CD4-positive, CD25-positive, alpha-beta regulatory T cell (primary cell): ENCODE data around the gene LEKR1. TPM values are rescaled to one million over a fixed set of nuclear protein-coding genes. Genes with fewer than 3 reads are reported as not detected.

Source experiments
- ATAC-seq, 2 donors: fragments of 150-1000 bp; cut with Tn5 transposase; one replicate each; pipeline ENCODE4 v1.10.0; 2021; ENCODE audit warnings: low read depth in 2 of 2, moderate number of reproducible peaks in 2 of 2, moderate library complexity in 1 of 2
- DNase-seq, 3 donors: peaks; one replicate each; pipeline versions ENCODE4 v3.0.0 to v3.0.0-alpha.2; 2012 to 2022; ENCODE audit warnings: mixed read lengths in 1 of 3
- H3K27ac ChIP-seq: one replicate; pipeline ENCODE4 v1.7.0; 2013; ENCODE audit warnings: mild to moderate bottlenecking, low read length; ENCODE audit not compliant: insufficient read depth, poor library complexity, severe bottlenecking
- H3K27me3 ChIP-seq: one replicate; pipeline ENCODE4 v1.7.0; 2013; ENCODE audit warnings: low read length; ENCODE audit not compliant: control insufficient read depth, insufficient read depth
- H3K36me3 ChIP-seq: one replicate; pipeline ENCODE4 v1.7.0; 2013; ENCODE audit warnings: mild to moderate bottlenecking, low read length, moderate library complexity; ENCODE audit not compliant: control insufficient read depth, insufficient read depth
- H3K4me1 ChIP-seq: 2 replicates; pipeline ENCODE4 v1.7.0; 2013; ENCODE audit warnings: mild to moderate bottlenecking, low read length; ENCODE audit not compliant: insufficient read depth, control insufficient read depth, poor library complexity, severe bottlenecking
- H3K4me3 ChIP-seq: one replicate; pipeline ENCODE4 v1.7.0; 2013; ENCODE audit warnings: low read depth, mild to moderate bottlenecking, low read length, moderate library complexity
- H3K9me3 ChIP-seq, 2 experiments: 1 replicate in 1 of 2; 2 replicates in 1 of 2; pipeline ENCODE4 v1.7.0; 2013; ENCODE audit warnings: low read length in 2 of 2, mild to moderate bottlenecking in 1 of 2, moderate library complexity in 1 of 2; ENCODE audit not compliant: control insufficient read depth in 2 of 2
- H3K27ac Mint-ChIP-seq, 3 donors: one replicate each; pipeline ENCODE4 v1.8.0; 2020 to 2022; ENCODE audit warnings: mild to moderate bottlenecking in 3 of 3, mixed read lengths in 3 of 3, moderate library complexity in 2 of 3
- H3K27me3 Mint-ChIP-seq: one replicate; pipeline ENCODE4 v1.8.0; 2022; ENCODE audit warnings: mild to moderate bottlenecking, mixed read lengths
- H3K36me3 Mint-ChIP-seq: one replicate; pipeline ENCODE4 v1.8.0; 2020; ENCODE audit warnings: mixed read lengths
- H3K4me1 Mint-ChIP-seq, 4 donors: one replicate each; pipeline ENCODE4 v1.8.0; 2020 to 2022; ENCODE audit warnings: mixed read lengths in 4 of 4, mild to moderate bottlenecking in 1 of 4
- H3K4me3 Mint-ChIP-seq, 4 donors: one replicate each; pipeline ENCODE4 v1.8.0; 2020 to 2022; ENCODE audit warnings: mild to moderate bottlenecking in 4 of 4, mixed read lengths in 4 of 4, moderate library complexity in 3 of 4
- H3K9me3 Mint-ChIP-seq, 7 donors: one replicate each; pipeline ENCODE4 v1.8.0; 2020 to 2022; ENCODE audit warnings: mixed read lengths in 7 of 7, mild to moderate bottlenecking in 3 of 7, moderate library complexity in 2 of 7
- polyA plus RNA-seq, 4 donors: library from polyadenylated mRNA; unstranded; fragments of 300-500 nt; fragmentation: Illumina TruSeq; gene quantifications; one replicate each; pipeline ENCODE4 v1.2.3, GENCODE V29; 2021
- total RNA-seq: library from RNA; stranded (reverse); gene quantifications from one replicate; pipeline ENCODE4 v1.2.3, GENCODE V29; 2022

The LEKR1 gene
- total and polyA plus RNA-seq, 5 donors from 2014 or later: 0.44 to 2.4 (median 0.99) TPM

DNA sequence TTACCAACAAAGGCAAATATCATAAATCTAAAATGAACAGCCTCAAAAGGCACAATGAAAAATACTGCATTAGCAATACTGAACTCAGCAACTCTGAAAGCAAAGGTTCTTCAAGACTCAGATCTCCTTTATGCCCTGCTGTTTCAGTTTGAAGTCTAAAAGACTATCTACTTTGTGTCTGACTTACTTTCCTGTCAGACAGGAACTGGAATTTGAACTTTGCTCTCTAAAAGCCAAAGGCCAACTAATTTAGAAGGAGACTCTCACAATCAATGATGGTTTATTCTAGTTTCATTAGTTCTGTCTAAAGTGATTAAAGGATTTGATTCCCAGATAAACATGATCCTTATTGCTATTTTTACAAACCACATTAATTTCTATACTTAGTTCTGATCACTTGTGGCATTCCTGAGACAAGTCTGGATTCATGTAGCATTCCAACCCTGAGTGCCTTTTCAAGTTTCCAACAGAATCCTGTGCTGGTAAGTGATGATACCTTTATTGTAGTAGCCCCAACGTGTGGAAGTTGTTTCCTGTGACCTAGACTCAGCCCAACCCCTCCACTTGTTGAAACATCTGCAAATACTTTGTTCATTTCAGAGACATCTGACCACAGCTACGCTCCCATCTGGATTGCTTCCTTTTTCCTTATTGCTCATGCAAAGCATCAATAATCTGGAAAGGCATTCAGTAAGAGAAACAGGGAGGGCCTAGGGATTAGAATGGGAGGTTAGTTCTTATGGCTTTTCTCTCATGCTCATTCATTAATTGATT lies 14.9 kb upstream of the LEKR1 start:
- Mint-ChIP-seq H3K9me3 (peaks cover 0 to 5% (median 0%) of the 10 kb centered on the region in 7 donors), H3K4me1 (peaks cover 21 to 37% (median 33%) of the 10 kb centered on the region in 4 donors), H3K36me3 (peaks cover 23% of the 10 kb centered on the region), H3K4me3 (peak overlapping the region in 1 of 4 donors; percentile 37), H3K27me3 (no peaks in the 10 kb centered on the region), H3K27ac (no peak overlapping the region)
- no peak for ATAC-seq
- peak in 1 of 3 donors; percentile 46 for DNase-seq
- Histone ChIP-seq H3K4me3 (no peak overlapping the region), H3K27me3 (no peaks in the 10 kb centered on the region), H3K36me3 (no peaks in the 10 kb centered on the region), H3K9me3 (no peaks in the 10 kb centered on the region), H3K4me1 (peaks cover 16% of the 10 kb centered on the region), H3K27ac (no peak overlapping the region)

DNA sequence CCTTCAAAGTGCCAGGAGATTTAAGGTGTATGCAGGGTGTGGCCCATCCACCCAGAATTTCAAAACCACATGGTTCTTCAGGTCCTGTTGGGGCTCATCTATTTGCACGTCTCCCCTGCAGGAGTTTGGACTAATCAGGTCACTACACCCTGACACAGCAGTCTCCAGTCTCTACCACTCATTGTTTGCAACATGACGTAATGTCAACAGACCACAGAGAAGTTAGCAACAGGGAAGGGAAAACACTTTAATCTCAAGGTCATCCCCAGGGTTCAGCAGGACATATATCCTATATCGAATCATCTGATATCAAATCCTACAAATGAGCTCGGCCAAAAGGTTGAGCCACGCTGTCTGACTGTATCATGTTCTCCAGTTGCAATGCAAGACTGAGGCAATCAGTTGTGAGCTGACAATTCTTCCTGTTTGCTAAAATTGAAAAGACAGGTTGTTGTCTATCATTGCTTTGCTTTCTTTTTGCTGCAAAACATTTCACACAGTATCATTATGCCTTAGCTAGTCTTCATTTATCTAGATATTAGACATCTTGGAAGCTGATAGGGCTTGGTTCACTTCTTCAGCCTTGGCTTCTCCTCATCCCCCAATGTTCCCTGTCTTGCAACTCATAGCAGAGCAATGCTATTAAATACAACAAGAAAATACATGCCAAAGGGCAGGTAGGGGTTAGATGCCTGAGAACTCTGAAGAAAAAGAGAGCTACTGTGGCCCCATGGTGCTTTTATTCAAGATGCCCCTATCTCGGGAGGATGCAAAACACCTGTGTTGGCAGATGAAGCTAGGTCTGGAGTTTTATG lies 13.4 kb upstream of the LEKR1 start:
- peak in 2 of 3 donors; percentile 5 to 63 for DNase-seq
- no peaks in the 10 kb centered on the region for H3K9me3 ChIP-seq

DNA sequence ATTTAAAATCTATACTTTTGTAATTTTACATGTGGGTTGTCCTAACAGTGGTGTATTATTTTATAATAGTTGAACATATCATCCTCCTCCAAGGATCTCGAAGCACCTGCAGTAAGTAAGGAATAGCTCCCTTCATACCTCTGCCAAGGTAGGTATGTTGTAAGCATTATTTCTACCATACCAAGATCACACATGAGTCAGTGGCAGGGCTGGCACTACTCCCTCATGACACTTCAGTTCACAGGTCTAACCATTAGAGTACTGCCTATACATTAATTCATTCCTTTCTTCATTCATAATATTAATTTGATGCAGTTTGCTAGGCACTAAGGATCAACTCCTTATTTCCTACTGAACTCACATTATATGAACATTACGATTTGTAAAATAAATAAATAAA lies 11.9 kb upstream of the LEKR1 start:
- peak in 1 of 3 donors; percentile 36 for DNase-seq
- H3K27me3 Mint-ChIP-seq: no peaks in the 10 kb centered on the region
- H3K36me3 Mint-ChIP-seq: peaks cover 15% of the 10 kb centered on the region
- Histone ChIP-seq H3K4me3 (no peak overlapping the region), H3K27ac (no peak overlapping the region), H3K36me3 (no peaks in the 10 kb centered on the region), H3K4me1 (peaks cover 35% of the 10 kb centered on the region), H3K27me3 (no peaks in the 10 kb centered on the region), H3K9me3 (no peaks in the 10 kb centered on the region)
- peak overlapping the region in 2 of 4 donors; percentile 38 to 61 for H3K4me3 Mint-ChIP-seq
- peaks cover 0 to 5% (median 0%) of the 10 kb centered on the region in 7 donors for H3K9me3 Mint-ChIP-seq
- H3K4me1 Mint-ChIP-seq: peaks cover 29 to 55% (median 47%) of the 10 kb centered on the region in 4 donors
- H3K27ac Mint-ChIP-seq: peak overlapping the region in 1 of 3 donors; percentile 60
- no peak for ATAC-seq

More for the DNA sequence above, 13.4 kb upstream of the LEKR1 start:
- Mint-ChIP-seq H3K4me1 (peaks cover 28 to 48% (median 39%) of the 10 kb centered on the region in 4 donors), H3K4me3 (peak overlapping the region in 3 of 4 donors; percentile 2 to 68 (median 65)), H3K9me3 (peaks cover 0 to 5% (median 0%) of the 10 kb centered on the region in 7 donors), H3K36me3 (peaks cover 18% of the 10 kb centered on the region), H3K27ac (peak overlapping the region in 1 of 3 donors; percentile 12), H3K27me3 (no peaks in the 10 kb centered on the region)
- Histone ChIP-seq H3K4me3 (peak overlapping the region; percentile 61), H3K27me3 (no peaks in the 10 kb centered on the region), H3K27ac (peak overlapping the region; percentile 52), H3K36me3 (no peaks in the 10 kb centered on the region), H3K4me1 (peaks cover 28% of the 10 kb centered on the region)
- ATAC-seq: no peak

DNA sequence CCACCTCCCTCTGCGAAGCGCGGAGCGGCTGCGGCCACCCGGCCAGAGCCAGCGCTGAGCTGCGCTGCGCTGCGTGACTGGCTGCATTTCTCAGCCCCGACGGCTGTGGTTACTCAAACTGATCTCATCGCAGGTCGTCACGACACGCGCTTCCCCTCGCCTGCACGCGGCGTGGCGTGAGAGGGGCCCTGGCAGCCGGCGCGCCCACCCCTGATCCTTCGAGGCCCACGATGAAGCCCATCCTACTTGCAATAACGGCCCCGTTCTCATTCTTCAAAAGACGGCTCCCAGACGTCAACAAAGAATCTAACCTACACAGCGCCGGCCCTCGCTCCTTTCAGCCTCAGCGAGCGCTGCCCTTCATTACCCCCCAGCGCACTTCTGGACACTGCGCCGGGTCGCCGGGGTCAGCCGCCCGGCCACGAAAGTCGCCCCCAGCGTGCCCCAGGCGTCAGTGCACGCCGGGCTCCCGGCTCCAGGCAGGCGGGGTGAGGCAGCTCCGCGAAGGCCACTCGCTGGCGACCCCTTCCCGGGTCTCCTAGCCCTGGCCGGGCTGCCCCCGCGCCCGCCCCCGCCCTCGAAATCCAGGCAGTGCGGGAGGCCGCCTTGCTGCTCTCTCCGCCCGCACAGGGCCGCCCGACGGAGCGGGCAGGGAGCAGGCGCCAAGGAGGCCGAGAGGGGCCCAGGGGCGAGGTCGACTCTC lies 9.9 kb upstream of the LEKR1 start:
- DNase-seq (peak; percentile 14 to 79 (median 26)), ATAC-seq (peak; percentile 1 to 6)
- Mint-ChIP-seq H3K36me3 (peaks cover 4% of the 10 kb centered on the region), H3K27ac (peak overlapping the region; percentile 94 to 100 (median 98)), H3K4me3 (peak overlapping the region; percentile 93 to 99 (median 98)), H3K9me3 (no peaks in the 10 kb centered on the region), H3K27me3 (no peaks in the 10 kb centered on the region), H3K4me1 (peaks cover 34 to 57% (median 47%) of the 10 kb centered on the region in 4 donors)
- H3K9me3 ChIP-seq: no peaks in the 10 kb centered on the region
- peaks cover 35% of the 10 kb centered on the region for H3K4me1 ChIP-seq
- H3K27me3 ChIP-seq: no peaks in the 10 kb centered on the region
- no peak overlapping the region for H3K4me3 ChIP-seq
- peak overlapping the region; percentile 78 for H3K27ac ChIP-seq
- H3K36me3 ChIP-seq: no peaks in the 10 kb centered on the region

DNA sequence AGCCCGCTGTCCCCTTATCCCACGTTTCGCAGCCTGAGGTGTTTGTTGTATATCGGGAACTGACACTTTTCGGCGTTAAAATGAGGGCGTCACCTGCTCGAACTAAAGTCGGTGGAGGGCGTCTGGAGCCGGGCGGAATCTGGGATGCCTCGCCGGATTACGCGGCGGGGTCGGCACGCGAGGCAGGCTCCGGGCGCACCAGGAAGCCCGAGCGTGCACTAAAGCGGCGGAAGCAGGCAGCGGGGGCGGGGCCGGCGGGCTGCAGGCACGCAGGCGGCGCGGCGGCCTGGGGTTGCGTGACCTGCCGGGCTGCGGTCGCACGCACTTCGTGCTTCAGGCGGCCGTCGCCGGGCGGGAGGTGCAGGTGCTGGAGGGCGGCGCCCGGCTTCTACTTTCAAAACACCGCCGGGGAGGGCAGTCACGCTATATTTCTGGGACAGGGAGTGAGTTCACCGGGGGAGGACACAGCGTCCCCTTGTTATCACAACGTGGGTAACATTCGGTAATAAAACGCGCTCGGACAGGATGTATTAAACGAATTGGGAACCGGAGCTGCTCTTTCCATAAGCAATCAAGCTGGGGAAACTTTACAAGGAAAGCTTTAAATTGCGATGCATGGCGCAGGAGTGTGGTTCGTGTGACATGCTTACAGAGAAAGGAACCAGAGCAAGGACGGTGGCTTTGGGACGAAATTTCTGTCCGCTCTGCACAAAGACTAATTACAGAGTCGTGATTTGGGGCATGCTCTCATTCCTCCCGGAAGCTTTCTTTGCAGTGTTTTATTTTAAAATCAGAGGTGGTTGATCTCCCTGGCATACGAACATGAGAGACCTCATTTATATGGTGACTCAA lies 9.1 kb upstream of the LEKR1 start:
- H3K36me3 Mint-ChIP-seq: no peaks in the 10 kb centered on the region
- H3K4me3 ChIP-seq: peak overlapping the region; percentile 96
- peaks cover 35% of the 10 kb centered on the region for H3K4me1 ChIP-seq
- peak overlapping the region; percentile 93 to 99 (median 98) for H3K4me3 Mint-ChIP-seq
- H3K27me3 ChIP-seq: no peaks in the 10 kb centered on the region
- DNase-seq (peak; percentile 76 to 98 (median 81)), ATAC-seq (peak; percentile 85 to 86)
- no peaks in the 10 kb centered on the region for H3K36me3 ChIP-seq
- H3K27me3 Mint-ChIP-seq: no peaks in the 10 kb centered on the region
- H3K9me3 Mint-ChIP-seq: no peaks in the 10 kb centered on the region
- H3K27ac ChIP-seq: peak overlapping the region; percentile 78
- peaks cover 33 to 55% (median 42%) of the 10 kb centered on the region in 4 donors for H3K4me1 Mint-ChIP-seq
- H3K27ac Mint-ChIP-seq: peak overlapping the region; percentile 94 to 100 (median 98)
- no peaks in the 10 kb centered on the region for H3K9me3 ChIP-seq

DNA sequence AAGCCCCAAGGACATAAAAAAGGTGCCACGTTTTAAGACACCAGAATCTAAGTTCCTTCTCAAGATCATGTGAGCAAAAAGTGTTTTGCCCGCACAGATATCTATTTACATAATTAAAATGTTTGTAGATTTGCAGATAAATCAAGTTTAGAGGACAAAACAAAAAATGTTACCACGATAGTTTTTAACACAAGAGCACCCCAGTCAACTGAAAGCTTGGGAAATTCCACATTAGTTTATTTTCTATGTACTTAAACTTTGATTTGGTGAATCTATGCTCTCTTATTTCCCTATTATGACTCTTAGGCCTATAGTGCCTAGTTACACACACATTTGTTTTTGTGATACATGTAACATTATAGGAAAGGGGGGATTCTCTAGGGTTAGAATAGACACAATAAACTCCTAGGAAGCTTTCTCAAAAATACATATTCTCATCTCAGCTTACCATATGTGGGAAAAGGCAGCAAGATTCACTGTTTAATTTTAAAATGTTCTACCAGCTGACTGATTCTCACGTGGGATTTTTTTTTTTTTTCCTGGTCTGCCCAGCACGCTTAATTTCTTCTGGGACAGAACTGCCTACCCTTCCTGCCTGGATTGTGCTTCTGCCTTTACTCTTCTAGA lies 8.4 kb upstream of the LEKR1 start:
- Mint-ChIP-seq H3K27me3 (no peaks in the 10 kb centered on the region), H3K4me1 (peaks cover 29 to 49% (median 37%) of the 10 kb centered on the region in 4 donors), H3K27ac (peak overlapping the region; percentile 94 to 100 (median 98)), H3K36me3 (no peaks in the 10 kb centered on the region), H3K4me3 (peak overlapping the region; percentile 93 to 99 (median 98)), H3K9me3 (no peaks in the 10 kb centered on the region)
- Histone ChIP-seq H3K36me3 (no peaks in the 10 kb centered on the region), H3K27ac (peak overlapping the region; percentile 78), H3K27me3 (no peaks in the 10 kb centered on the region), H3K9me3 (no peaks in the 10 kb centered on the region), H3K4me3 (peak overlapping the region; percentile 96), H3K4me1 (peaks cover 35% of the 10 kb centered on the region)
- DNase-seq: peak in 1 of 3 donors; percentile 79
- ATAC-seq: no peak
